Muscle layer of colon (tissue), 2 donors: ENCODE data around the gene TENM4.

Experiments
- H3K27ac ChIP-seq: one replicate; pipeline ENCODE4 v1.7.0; 2013; ENCODE audit warnings: low read depth, mild to moderate bottlenecking, low read length, moderate library complexity
- H3K27me3 ChIP-seq, 2 donors: one replicate each; pipeline ENCODE4 v1.7.0; 2013; ENCODE audit warnings: low read length in 2 of 2, mild to moderate bottlenecking in 2 of 2; ENCODE audit not compliant: insufficient read depth in 2 of 2, control insufficient read depth in 1 of 2
- H3K36me3 ChIP-seq: one replicate; pipeline ENCODE4 v1.7.0; 2013; ENCODE audit warnings: mild to moderate bottlenecking, low read length; ENCODE audit not compliant: insufficient read depth
- H3K4me1 ChIP-seq: one replicate; pipeline ENCODE4 v1.7.0; 2013; ENCODE audit warnings: mild to moderate bottlenecking, low read length; ENCODE audit not compliant: insufficient read depth
- H3K4me3 ChIP-seq, 2 donors: one replicate each; pipeline ENCODE4 v1.7.0; 2013; ENCODE audit warnings: low read length in 2 of 2, low read depth in 1 of 2, mild to moderate bottlenecking in 1 of 2, moderate library complexity in 1 of 2
- H3K9ac ChIP-seq: one replicate; pipeline ENCODE4 v1.7.0; 2013; ENCODE audit warnings: low read length
- H3K9me3 ChIP-seq: one replicate; pipeline ENCODE4 v1.7.0; 2013; ENCODE audit warnings: mild to moderate bottlenecking, low read length
- donor health status: abdominal sarcoma.
- donor health status: Adenocarcinoma of cecum.

Gene TENM4

DNA sequence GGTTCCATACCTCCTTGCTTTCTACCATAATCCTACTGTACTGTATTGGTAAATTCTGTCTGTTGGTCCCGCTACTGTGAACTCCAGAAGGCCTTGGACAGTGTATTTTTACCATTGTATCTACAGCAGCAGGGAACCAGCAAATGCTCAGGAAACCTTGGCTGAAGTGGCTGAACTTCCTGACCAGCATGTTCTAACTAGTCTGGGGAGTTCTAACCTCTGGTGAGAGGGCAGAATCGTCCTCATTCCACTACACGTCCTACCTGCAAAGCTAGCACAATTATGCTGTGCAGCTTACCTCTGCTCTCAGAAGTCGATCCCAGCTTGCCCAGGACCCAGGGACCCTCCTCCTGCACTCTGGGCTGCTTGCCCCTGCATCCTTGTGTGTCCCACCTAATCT is 283.1 kb downstream of the TENM4 start:
- H3K4me3 ChIP-seq = no peak overlapping the region
- no peaks in the 10 kb centered on the region for H3K4me1 ChIP-seq
- no peaks in the 10 kb centered on the region for H3K36me3 ChIP-seq
- H3K27ac ChIP-seq = no peak overlapping the region
- no peak overlapping the region for H3K9ac ChIP-seq
- H3K9me3 ChIP-seq = no peaks in the 10 kb centered on the region
- no peaks in the 10 kb centered on the region for H3K27me3 ChIP-seq

DNA sequence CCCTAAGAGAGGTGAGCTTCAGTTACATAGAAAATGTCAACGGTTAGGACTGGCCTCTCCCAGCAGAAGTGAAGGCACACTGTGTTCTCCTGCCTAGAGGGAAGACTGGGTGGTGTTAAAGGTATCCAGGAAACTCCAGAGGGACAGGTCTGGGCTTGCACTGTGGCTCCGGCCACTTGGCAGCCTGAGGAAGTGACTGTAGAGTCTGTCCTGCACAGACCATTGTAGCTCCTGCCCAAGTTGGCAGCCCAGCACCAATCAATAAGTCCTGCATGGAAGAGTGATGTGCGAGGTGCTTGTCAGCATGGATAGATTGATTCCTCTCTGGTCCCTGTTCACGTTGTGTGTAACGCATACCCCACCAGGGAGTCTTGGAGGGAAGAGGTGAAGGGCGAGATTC is 284.8 kb downstream of the TENM4 start:
- H3K9me3 ChIP-seq = no peaks in the 10 kb centered on the region
- no peak overlapping the region for H3K4me3 ChIP-seq
- H3K27me3 ChIP-seq = no peaks in the 10 kb centered on the region
- no peak overlapping the region for H3K9ac ChIP-seq
- no peaks in the 10 kb centered on the region for H3K36me3 ChIP-seq
- no peaks in the 10 kb centered on the region for H3K4me1 ChIP-seq
- H3K27ac ChIP-seq = no peak overlapping the region

DNA sequence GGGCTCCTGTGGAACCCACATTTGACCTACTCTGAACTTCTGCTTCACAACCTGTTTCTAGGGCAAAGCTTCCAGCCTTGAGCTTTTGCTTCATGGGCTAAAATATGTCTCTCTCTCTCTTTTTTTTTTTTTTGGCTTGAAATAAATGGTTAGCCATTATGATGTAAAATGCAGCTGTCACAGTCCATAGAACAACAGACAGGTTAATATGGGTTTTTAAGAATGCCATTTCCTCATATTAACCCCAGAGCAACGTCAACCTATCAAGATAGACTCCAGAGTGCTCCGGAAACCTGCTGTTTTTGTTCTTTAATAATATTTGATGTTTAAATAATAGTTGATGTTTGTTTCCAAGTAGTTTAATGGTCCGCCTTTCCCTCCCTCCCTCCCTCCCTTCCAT is 285.6 kb downstream of the TENM4 start:
- H3K36me3 ChIP-seq = no peaks in the 10 kb centered on the region
- no peak overlapping the region for H3K27ac ChIP-seq
- H3K4me1 ChIP-seq = no peaks in the 10 kb centered on the region
- no peaks in the 10 kb centered on the region for H3K27me3 ChIP-seq
- no peak overlapping the region for H3K4me3 ChIP-seq
- no peak overlapping the region for H3K9ac ChIP-seq
- no peaks in the 10 kb centered on the region for H3K9me3 ChIP-seq

DNA sequence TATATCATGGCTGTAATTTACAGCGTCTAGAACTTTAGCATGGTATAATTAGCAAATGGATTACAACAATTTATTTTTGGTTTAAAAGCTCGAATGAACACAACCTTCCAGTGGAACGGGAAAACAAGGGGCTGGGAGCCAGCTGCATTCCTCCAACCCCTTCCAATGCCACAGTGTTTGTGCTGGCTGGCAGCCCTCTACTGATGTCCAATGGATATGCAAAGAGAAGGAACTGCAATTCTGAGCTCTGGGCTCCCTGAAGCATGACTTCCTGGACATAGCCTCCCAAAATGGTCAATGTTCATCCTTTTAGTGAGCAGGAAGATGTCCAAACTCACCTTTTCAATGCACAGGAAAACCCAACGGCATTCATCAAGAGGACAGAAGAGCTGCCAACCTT is 288.3 kb downstream of the TENM4 start:
- Histone ChIP-seq H3K9ac (no peak overlapping the region), H3K27me3 (no peaks in the 10 kb centered on the region), H3K4me3 (no peak overlapping the region), H3K4me1 (no peaks in the 10 kb centered on the region), H3K9me3 (no peaks in the 10 kb centered on the region), H3K27ac (no peak overlapping the region), H3K36me3 (no peaks in the 10 kb centered on the region)

DNA sequence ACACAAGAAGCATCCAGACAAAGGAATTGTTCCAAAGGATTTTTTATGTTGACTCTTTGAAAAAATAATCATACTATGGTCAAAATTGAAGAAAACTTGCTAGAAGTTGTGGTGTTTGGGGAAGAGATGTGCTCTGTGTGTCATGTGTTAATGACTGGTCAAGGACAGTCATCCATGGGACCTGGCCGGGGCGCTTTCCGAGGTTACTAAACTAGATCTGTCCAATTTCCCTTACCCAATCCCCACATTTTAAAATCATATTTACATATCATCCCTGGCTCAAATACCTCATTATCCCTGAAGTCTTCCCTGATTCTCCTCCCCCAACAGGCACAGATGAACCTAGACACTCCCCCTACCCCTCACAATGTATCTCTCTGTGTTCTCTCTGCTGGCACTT is 289.4 kb downstream of the TENM4 start:
- Histone ChIP-seq H3K4me3 (no peak overlapping the region), H3K9me3 (no peaks in the 10 kb centered on the region), H3K36me3 (no peaks in the 10 kb centered on the region), H3K9ac (no peak overlapping the region), H3K27me3 (no peaks in the 10 kb centered on the region), H3K27ac (no peak overlapping the region), H3K4me1 (no peaks in the 10 kb centered on the region)

DNA sequence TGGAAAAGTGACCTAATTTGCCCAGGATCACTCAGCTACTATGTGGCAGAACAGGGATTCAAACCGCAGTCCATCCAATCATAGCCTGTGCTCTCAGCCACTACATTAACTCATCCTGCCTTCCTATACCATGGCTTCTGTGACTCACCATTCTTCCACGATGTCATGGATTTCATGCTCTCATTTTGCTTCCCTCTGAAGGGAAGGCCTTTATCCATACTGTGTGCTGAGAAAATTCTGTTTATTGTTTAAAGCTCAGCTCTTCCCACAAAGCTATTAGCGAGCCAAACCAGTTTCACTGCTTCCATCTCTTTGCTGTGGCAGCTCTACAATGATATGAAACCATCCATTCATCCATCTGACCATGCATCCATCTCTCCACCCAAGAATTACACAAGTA is 289.9 kb downstream of the TENM4 start:
- no peaks in the 10 kb centered on the region for H3K36me3 ChIP-seq
- H3K27ac ChIP-seq = no peak overlapping the region
- no peaks in the 10 kb centered on the region for H3K9me3 ChIP-seq
- no peaks in the 10 kb centered on the region for H3K27me3 ChIP-seq
- H3K4me1 ChIP-seq = no peaks in the 10 kb centered on the region
- no peak overlapping the region for H3K9ac ChIP-seq
- H3K4me3 ChIP-seq = no peak overlapping the region

DNA sequence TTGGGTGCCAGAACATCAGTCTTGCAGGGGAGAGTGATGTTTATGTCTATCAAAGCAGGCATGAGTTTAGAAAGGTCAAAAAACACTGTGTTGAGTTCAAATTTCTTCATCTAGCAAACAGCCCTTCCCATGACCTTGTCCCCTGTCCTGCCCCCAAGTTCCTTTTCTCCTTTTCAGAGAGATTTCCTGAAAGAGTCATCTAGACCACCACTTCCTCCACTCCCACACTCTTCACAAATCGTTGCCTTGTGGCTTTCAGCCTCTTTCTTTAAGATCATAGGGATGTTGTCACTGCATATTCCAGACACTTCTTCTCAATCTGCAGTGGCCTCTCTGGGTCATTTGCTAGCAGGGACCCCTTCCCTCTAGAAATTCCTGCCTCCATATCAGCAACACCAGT is 290.5 kb downstream of the TENM4 start:
- no peak overlapping the region for H3K27ac ChIP-seq
- no peaks in the 10 kb centered on the region for H3K4me1 ChIP-seq
- no peaks in the 10 kb centered on the region for H3K27me3 ChIP-seq
- no peak overlapping the region for H3K4me3 ChIP-seq
- no peak overlapping the region for H3K9ac ChIP-seq
- H3K36me3 ChIP-seq = no peaks in the 10 kb centered on the region
- H3K9me3 ChIP-seq = no peaks in the 10 kb centered on the region

DNA sequence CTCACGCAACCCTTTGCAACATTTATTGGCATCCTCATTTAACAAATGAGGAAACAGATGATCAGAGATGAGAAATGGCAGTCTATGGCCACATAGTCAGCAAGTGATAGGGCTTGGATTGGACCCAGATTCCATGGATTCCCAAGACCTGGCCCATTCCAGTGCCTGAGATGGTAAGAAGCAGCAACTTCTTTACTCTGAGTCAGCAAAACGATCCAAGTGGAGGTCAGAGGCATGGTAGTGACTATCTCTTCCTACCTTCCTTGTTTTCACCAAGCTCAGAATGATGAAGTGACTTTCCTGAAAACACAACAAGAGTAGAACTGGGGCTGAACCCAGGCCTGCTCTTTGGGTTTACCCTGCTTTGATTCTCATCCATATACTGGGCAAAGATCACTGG is 293.1 kb downstream of the TENM4 start:
- H3K4me1 ChIP-seq = no peaks in the 10 kb centered on the region
- no peak overlapping the region for H3K9ac ChIP-seq
- no peak overlapping the region for H3K4me3 ChIP-seq
- no peak overlapping the region for H3K27ac ChIP-seq
- no peaks in the 10 kb centered on the region for H3K36me3 ChIP-seq
- no peaks in the 10 kb centered on the region for H3K9me3 ChIP-seq
- no peaks in the 10 kb centered on the region for H3K27me3 ChIP-seq

DNA sequence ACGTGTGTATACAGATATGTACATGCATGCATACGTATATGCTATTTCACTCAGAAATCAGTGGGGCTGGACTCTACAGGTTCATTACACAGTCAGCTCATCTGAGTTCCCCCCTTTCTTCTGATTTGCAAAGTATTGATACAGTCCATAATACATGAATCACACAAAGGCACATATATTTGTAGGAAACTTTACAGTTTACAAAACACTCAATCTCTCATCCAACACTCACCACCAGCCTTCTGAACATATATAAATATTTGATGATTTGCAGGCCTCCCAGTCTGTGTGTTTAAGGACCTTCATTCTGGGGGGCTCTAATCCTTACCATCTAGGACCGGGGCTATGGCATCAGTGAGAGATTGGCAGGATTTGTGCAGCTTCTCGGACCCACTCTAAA is 293.8 kb downstream of the TENM4 start:
- no peaks in the 10 kb centered on the region for H3K9me3 ChIP-seq

DNA sequence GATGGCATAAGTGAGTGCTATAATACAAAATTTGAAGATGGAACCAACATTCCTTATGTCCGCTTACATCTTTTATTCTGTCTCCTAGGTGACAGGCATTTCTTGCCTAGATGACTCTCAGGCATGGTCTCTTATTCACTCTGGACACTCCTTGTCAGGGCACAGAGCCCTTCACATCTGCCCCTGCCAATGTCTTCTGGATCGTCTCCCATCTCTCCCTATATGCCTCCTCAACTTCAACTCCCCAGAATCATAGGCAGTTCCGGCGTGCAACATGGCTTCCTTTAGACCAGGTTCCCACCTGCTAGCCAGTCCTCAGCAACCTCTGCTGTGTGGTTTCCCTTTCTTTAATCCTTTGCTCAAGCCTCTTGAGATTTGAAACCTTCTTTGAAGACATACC is 300.9 kb downstream of the TENM4 start:
- H3K9me3 ChIP-seq = no peaks in the 10 kb centered on the region
- H3K27me3 ChIP-seq = no peaks in the 10 kb centered on the region
- no peaks in the 10 kb centered on the region for H3K4me1 ChIP-seq
- no peaks in the 10 kb centered on the region for H3K36me3 ChIP-seq
- no peak overlapping the region for H3K4me3 ChIP-seq
- H3K9ac ChIP-seq = no peak overlapping the region
- no peak overlapping the region for H3K27ac ChIP-seq

More for the DNA sequence above, 293.8 kb downstream of the TENM4 start:
- Histone ChIP-seq H3K36me3 (no peaks in the 10 kb centered on the region), H3K4me1 (no peaks in the 10 kb centered on the region), H3K27ac (no peak overlapping the region), H3K9ac (no peak overlapping the region), H3K27me3 (no peaks in the 10 kb centered on the region), H3K4me3 (no peak overlapping the region)

DNA sequence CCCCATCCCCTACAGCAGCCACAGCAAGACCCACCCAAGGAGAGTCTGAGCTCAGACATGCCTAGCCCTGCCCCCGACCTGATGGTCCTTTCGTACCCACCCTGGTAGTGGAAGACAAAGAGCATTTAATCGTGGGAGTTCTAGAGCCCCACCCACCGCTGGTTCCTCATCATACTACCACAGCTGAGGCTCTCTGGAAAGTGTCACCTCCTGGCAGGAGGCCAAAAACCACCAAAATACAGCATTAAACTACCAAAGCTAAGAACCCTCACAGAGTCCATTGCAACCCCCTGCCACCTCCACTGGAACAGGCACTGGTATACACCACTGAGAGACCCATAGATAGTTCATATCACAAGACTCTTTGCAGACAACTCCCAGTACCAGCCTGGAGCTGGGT is 311.1 kb downstream of the TENM4 start:
- H3K4me3 ChIP-seq = no peak overlapping the region
- H3K4me1 ChIP-seq = no peaks in the 10 kb centered on the region
- H3K27ac ChIP-seq = no peak overlapping the region
- H3K27me3 ChIP-seq = no peaks in the 10 kb centered on the region
- no peak overlapping the region for H3K9ac ChIP-seq
- no peaks in the 10 kb centered on the region for H3K9me3 ChIP-seq
- no peaks in the 10 kb centered on the region for H3K36me3 ChIP-seq

DNA sequence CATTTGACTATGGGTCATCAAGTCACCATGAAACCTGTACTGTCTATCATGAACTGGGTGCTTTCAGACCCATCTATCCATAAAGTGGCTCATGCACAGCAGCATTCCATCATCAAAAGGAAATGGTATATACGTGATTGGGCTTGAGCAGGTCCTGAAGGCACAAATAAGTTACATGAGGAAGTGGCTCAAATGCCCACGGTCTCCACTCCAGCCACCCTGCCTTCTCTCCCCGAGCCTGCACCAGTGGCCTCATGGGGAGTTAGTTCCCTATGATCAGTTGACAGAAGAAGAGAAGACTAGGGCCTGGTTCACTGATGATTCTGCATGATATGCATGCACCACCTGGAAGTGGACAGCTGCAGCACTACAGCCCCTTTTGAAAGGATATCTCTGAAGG is 312.5 kb downstream of the TENM4 start:
- Histone ChIP-seq H3K4me1 (no peaks in the 10 kb centered on the region), H3K9me3 (no peaks in the 10 kb centered on the region), H3K36me3 (no peaks in the 10 kb centered on the region), H3K4me3 (no peak overlapping the region), H3K9ac (no peak overlapping the region), H3K27me3 (no peaks in the 10 kb centered on the region), H3K27ac (no peak overlapping the region)
